Osteocyte (in vitro differentiated cells): ENCODE data around the gene HCN1. TPM values are rescaled to one million over a fixed set of nuclear protein-coding genes. Genes with fewer than 3 reads are reported as not detected.

ENCODE experiments used
- DNase-seq: peaks from one replicate; pipeline ENCODE4 v3.0.0; 2021; ENCODE audit warnings: mixed read lengths; ENCODE audit not compliant: unreplicated experiment; ENCODE audit errors: extremely low spot score
- H3K27ac Mint-ChIP-seq: one replicate; pipeline ENCODE4 v1.8.0; 2021; ENCODE audit warnings: mild to moderate bottlenecking, mixed read lengths; ENCODE audit not compliant: unreplicated experiment
- H3K27me3 Mint-ChIP-seq: one replicate; pipeline ENCODE4 v1.8.0; 2021; ENCODE audit warnings: mixed read lengths; ENCODE audit not compliant: unreplicated experiment
- H3K36me3 Mint-ChIP-seq: one replicate; pipeline ENCODE4 v1.8.0; 2021; ENCODE audit warnings: mixed read lengths; ENCODE audit not compliant: unreplicated experiment
- H3K4me1 Mint-ChIP-seq: one replicate; pipeline ENCODE4 v1.8.0; 2021; ENCODE audit warnings: mixed read lengths; ENCODE audit not compliant: unreplicated experiment
- H3K4me3 Mint-ChIP-seq: one replicate; pipeline ENCODE4 v1.8.0; 2021; ENCODE audit warnings: mild to moderate bottlenecking, moderate library complexity, mixed read lengths; ENCODE audit not compliant: unreplicated experiment
- H3K9me3 Mint-ChIP-seq: one replicate; pipeline ENCODE4 v1.8.0; 2021; ENCODE audit warnings: mixed read lengths; ENCODE audit not compliant: unreplicated experiment
- CTCF ChIP-seq: fragments of 200-600 bp; sonication (generic); IDR thresholded peaks from 2 replicates; pipeline ENCODE4 v1.5.0; 2021; ENCODE audit warnings: antibody characterized with exemption, mild to moderate bottlenecking, moderate library complexity
- total RNA-seq: library from RNA; stranded (reverse); gene quantifications from 2 replicates; pipeline ENCODE4 v1.2.1, GENCODE V29; 2021

Gene HCN1
- total RNA-seq, 1 donor from 2014 or later: not detected

DNA sequence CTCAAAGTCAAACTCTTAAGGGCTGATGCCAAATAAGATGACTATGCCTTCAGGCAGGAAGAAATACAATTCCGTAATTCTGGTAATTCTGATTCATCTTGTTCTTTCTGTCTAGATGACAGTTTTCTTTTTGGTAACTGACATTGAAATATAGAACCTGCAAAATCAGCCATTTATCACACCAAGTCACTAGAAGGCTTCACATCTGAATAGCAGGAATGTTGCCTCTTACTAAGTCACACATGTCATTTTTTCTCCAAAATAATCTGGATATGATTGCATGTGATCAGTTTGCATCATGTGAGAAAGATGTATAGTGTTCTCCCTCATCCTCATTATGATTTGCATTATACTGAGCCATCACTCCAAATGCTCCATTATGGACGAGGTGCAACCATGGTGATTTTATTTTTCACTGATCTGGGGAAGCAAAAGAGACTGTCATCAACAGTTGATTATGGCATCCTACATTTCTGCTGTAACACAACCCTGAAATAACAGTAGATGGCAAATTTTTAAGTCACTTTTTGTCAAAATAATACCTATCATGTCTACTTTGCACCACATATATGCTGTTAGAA, 69.0 kb downstream of the HCN1 start:
- Mint-ChIP-seq H3K36me3 (no peaks in the 10 kb centered on the region), H3K27me3 (no peaks in the 10 kb centered on the region), H3K4me1 (no peaks in the 10 kb centered on the region), H3K9me3 (peaks cover 11% of the 10 kb centered on the region), H3K4me3 (no peak overlapping the region), H3K27ac (no peak overlapping the region)
- no peak for TF ChIP-seq CTCF
- no peak for DNase-seq

DNA sequence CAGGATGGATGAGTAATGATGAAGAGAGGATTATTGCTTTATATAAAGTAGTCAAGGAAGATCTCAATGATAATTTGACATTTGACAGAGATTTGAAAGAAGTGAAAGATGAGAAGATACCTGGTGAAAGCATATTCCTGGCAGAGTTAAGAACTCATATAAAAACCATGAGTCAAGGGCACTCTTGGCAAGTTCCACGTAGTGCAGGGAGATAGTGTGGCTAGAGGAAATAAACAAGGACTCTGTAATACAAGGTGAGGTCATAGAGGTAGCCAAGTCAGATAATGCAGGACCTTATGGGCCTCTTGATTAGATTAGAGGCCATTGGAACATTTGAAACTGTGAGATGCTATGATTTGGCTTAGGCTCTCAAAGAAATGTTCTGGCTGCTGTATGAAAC, 72.3 kb downstream of the HCN1 start:
- no peak for TF ChIP-seq CTCF
- Mint-ChIP-seq H3K9me3 (peaks cover 19% of the 10 kb centered on the region), H3K27me3 (no peaks in the 10 kb centered on the region), H3K27ac (no peak overlapping the region), H3K4me3 (no peak overlapping the region), H3K36me3 (no peaks in the 10 kb centered on the region), H3K4me1 (no peaks in the 10 kb centered on the region)
- DNase-seq: no peak

DNA sequence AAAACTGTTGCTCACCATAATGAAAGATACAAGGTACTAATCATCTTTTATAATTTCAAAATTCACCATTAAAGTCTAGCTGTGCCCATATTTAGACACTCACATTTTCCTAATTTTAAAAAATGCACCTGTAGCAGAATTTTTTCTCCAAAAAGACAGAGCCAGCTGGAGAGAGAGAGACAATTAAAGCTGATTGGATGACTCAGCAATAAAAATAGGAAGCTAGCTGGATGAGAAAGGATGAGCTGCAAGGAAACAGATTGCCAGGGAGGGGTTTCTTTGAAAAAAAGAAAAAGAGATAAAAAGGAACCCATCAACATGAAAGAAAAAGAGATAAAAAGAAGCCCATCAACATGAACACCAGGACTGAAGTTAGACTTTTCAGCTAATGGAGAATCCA, 73.8 kb downstream of the HCN1 start:
- Mint-ChIP-seq H3K4me1 (no peaks in the 10 kb centered on the region), H3K36me3 (no peaks in the 10 kb centered on the region), H3K27ac (no peak overlapping the region), H3K27me3 (no peaks in the 10 kb centered on the region), H3K9me3 (peaks cover 23% of the 10 kb centered on the region), H3K4me3 (no peak overlapping the region)
- TF ChIP-seq CTCF: no peak
- DNase-seq: no peak

DNA sequence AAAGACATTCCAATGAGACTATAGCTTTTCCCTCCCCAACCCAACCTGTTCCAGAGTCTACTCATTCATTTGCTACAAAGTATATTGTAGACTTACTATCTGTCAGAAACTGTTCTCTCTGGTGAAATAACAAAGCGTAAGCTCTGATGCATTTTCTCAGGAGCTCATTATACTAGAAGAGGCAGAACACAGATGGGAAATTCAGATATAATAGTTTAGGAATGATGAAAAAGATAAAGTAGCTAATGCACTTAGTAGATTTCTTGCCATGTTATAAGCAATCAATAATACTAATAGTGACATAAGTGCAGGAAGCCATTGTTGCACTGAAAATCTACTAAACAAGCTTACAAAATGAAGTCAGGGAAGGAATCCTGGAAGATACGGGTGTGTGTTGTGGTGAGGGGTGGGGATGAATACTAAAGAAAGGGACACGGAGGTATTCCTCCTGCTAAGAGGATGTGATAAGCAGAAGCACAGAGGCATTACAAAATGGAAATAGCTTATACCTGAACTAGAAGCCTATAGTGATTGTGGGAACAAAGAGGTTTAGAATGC, 78.2 kb downstream of the HCN1 start:
- Mint-ChIP-seq H3K27ac (no peak overlapping the region), H3K4me3 (no peak overlapping the region), H3K4me1 (no peaks in the 10 kb centered on the region), H3K36me3 (no peaks in the 10 kb centered on the region), H3K27me3 (no peaks in the 10 kb centered on the region), H3K9me3 (peaks cover 23% of the 10 kb centered on the region)
- DNase-seq: no peak
- TF ChIP-seq CTCF: no peak

DNA sequence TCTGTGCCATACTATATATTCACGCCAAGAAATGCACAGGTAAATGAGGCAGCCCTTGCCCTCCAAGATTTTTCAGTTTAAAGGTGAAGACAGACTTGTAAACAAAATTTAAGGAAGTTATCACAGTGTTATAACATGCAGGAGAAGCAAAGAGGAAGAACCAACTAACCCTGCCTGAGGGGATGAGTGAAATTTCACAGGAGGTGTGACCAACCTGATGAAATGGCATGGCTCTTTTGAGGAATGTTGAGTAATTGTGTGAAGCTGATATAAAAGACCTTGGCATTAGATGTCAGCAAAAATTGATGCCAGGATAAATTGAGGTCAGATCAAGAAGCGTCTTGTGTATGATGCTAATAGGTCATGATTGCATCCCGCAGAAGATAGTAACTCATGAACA, 86.5 kb downstream of the HCN1 start:
- Mint-ChIP-seq H3K27me3 (no peaks in the 10 kb centered on the region), H3K36me3 (no peaks in the 10 kb centered on the region), H3K4me3 (no peak overlapping the region), H3K27ac (no peak overlapping the region), H3K9me3 (peaks cover 15% of the 10 kb centered on the region), H3K4me1 (no peaks in the 10 kb centered on the region)
- DNase-seq: no peak
- no peak for TF ChIP-seq CTCF
